Measurements from ENCODE around the gene FSIP1.

Gene FSIP1

GRCh38 chr15:39792025-39792843, 9.6 kb upstream of the FSIP1 start:
- no peak for DNase-seq (ENCODE audit: low spot score)

DNA sequence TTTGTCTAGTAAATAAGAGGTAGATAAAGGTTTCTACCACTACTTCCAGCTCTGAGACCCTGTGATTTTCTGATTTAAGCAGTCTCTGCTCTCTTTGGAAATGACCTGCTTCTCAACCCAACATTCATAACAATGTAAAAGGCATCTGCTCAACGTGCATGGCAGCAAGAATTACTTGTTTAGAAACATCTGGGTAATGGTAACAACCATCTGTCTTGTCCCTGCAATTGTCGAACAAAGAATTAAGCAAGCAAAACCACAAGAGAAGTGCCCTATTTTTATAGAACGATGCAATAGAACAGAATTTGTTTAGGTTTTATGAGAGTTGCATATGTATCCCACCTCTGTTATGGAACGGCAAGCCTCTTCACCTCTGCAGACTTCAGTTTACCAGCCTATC, 7.1 kb upstream of the FSIP1 start:
- DNase-seq (ENCODE audit: low spot score): no peak

GRCh38 chr15:39788800-39789565, 6.3 kb upstream of the FSIP1 start:
- DNase-seq (ENCODE audit: low spot score): no peak

DNA sequence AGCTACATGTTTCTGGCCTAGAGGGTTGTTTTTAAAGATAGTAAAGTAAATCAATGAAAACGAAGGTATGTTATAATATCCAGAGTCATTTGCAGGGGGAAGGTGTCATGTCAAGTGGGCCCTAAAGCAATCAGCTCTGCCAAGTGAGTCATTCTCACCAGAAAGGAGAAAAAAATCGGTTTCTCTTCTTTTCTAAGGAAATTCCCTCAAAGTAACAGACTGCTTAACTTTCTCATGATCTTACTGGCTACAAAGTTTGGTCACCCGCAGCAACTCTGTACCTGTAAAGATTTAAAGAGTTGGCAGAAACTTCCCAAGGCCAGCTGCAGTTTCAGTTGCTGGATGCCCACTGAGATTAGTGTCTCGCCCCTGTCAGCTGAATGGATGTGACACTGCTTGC, 5.5 kb upstream of the FSIP1 start:
- no peak for DNase-seq (ENCODE audit: low spot score)

DNA sequence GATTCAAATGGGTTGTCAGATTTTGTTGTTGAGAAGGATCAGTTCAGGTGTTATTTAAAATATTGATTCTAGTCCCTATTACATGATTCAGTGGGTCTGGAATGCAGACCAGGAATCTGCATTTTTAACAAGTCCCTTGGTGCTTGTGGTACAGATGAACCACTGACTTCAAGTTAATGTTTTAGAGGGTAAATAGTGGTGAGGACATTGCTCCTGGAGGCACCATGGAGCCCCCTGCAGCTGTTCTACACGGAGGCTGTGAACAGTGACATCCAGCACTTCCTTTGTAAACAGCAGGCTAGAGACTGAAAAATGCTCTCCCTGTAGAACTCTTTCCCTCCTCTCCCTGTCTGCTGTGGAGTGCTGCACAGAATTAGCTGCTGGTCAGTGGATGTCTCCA, 4.8 kb upstream of the FSIP1 start:
- no peak for DNase-seq (ENCODE audit: low spot score)

GRCh38 chr15:39786447-39787056, 3.9 kb upstream of the FSIP1 start:
- DNase-seq (ENCODE audit: low spot score): peak; percentile 68

- no peak for DNase-seq (ENCODE audit: low spot score)
Measured at GRCh38 chr15:39785841-39786240, 3.2 kb upstream of the FSIP1 start.

DNA sequence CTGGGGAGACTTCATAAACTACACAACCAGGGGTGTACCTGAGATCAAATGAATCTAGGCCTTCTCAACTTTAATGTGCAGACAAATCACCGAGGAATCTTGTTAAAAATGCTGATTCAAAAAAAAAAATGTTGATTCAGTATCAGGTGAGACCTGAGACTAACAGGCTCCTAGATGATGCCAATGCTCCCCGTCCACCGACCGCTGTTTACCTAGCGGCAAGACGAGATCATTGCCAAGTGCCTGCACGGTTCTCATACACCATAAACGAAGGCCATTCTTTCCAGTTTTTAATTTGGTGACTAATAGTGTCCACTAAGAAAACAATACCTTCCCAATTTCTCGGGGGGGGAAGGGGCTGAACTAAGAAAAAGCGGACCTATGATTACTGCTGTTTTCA, 2.5 kb upstream of the FSIP1 start:
- no peak for DNase-seq (ENCODE audit: low spot score)

GRCh38 chr15:39784638-39785037, 2.0 kb upstream of the FSIP1 start:
- DNase-seq (ENCODE audit: low spot score): no peak

DNA sequence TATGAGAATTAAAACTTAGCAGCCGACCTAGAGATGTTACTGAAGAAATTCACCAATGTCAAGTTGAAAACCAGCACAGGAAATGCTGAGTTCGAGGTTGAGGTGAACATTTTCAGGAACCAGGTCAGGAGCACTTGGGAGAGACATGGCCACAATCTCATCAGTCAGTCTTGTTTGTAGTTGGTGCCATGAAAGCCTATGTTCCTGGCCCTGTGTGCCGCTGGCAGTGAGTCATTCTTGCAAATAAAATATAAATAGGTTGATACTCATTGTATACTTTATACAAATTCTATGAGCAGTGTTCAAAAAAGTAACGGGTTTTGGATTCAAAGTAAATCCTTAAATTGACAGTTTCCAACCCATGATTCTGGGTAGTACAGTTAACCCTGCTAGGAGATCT, 1.5 kb upstream of the FSIP1 start:
- DNase-seq (ENCODE audit: low spot score): no peak

DNA sequence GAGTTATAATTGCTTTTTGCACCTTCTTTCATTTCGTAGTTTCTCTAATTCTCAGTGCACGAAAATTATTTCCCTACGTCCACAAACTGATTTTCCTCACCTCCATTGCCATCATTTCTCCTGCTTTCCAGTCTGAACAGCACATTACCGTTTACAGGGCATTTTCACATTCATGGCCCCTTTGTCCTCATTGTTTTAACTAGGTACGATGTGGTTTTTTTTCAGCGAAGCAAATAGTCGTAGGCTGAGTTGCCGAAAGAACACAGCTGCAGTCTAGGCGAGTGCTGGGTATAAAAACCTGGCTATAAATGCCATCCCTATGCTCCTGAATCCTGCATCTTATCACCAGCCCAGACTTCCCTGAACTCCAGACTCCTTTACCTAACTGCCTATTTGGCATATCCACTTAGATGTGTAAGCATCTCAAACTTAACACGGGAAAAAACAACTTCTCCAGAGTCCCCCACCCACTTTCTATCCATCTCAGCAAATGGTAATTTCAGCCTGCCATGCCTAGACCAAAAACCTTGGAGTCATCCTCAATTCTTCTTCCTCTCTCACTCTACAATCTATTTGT, 691 bp upstream of the FSIP1 start:
- DNase-seq (ENCODE audit: low spot score): no peak

GRCh38 chr15:39781967-39782302, 706 bp downstream of the FSIP1 start:
- peak; percentile 40 for DNase-seq (ENCODE audit: low spot score)

DNA sequence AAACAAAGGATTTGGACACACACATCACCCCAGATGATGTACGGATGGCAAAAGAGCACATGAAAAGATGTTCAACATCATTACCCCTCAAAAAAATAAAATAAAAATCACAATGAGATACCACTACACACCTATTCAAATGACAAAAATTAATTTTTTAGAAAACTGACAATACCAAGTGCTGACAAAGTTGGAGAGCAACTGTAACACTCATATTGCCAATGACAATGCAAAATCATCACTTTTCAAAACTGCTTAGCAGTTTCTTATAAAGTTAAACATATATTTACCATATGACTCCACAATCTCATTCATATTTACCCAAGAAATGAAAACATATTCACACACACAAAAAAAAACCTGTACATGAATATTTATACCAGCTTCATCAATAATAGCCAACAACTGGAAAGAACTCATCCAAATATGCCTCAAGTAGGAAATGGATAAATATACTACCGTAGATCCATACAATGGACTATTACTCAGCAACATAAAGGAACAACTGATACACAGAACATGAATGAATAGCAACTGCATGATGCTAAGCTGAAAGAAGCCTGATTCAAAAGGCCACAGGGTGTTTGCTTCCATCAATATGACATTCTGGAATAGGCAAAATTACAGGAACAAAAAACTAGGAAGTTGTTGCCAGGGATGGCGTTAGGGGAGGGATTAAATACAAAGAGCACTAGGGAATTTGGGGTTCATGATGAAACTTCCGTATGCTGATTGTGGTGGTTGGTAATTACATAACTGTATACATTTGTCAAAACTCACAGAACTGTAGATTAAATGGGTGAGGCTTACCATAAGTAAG, 1.3 kb downstream of the FSIP1 start:
- no peak for DNase-seq (ENCODE audit: low spot score)

GRCh38 chr15:39778021-39778420, 4.6 kb downstream of the FSIP1 start:
- no peak for DNase-seq (ENCODE audit: low spot score)

- DNase-seq (ENCODE audit: low spot score): no peak
Measured at GRCh38 chr15:39777496-39777895, 5.1 kb downstream of the FSIP1 start.

DNA sequence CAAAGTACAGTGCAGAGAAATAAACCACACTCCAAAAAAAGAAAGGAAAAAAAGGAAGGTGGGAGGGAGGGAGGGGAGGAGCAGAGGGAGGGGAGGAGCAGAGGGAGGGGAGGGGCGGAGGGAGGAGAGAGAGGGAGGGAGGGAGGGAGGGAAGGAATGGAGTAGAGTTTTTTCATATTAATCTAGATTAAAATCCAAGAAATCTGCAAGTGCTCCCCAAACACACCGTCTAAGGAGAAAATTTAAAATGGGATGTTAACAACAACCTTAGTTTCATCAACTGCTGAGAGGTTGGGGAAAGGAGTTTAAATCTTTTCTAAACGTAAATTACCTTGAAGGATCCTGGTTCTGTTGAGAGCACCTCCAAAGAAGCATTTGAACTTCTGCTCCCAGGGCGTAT, 6.6 kb downstream of the FSIP1 start:
- no peak for DNase-seq (ENCODE audit: low spot score)

- no peak for DNase-seq (ENCODE audit: low spot score)
Measured at GRCh38 chr15:39774688-39775267, 7.9 kb downstream of the FSIP1 start.

DNA sequence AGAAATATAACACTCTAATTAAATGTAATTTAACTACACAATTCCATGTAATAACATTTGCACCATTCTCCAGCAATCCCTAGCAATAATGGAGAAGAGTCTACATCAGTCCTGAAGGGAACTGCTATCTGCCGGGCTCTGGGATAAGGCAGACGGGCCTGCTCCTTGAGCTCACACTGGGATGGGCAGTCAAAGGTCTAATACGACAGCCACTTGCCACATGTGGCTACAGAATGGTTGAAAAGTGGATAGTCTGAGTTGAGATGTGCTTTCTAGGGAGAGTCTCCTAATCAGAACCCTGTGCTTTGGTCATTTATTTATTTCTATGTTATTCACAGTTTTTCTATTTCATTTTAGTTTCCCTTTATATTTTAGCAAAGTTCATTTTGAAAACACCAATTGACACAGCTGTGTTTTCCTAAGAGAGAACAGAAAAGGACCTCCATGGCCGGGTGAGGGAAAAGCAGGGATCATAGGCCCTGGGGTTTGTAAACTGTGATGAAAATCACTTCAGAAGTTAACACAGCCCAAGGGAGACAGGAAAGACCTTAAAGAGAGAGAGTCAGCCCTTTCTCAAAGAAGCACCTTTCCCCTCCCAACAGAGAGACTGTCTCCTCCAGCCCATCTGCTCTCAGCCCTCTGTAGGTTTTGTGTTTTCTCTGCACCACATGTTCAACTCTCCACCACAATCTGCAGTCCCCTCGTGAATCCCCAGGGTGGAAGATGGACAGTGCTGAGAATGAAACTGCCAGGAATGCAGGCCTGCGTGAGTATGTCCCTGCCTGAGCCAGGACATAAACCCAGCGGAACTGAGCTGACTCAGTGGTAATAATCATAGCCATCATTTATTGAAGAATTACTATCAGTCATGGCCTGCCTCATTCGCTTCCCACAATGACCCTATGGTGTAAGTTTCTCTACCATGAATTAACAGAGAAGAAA, 11.6 kb downstream of the FSIP1 start:
- DNase-seq (ENCODE audit: low spot score): no peak

DNA sequence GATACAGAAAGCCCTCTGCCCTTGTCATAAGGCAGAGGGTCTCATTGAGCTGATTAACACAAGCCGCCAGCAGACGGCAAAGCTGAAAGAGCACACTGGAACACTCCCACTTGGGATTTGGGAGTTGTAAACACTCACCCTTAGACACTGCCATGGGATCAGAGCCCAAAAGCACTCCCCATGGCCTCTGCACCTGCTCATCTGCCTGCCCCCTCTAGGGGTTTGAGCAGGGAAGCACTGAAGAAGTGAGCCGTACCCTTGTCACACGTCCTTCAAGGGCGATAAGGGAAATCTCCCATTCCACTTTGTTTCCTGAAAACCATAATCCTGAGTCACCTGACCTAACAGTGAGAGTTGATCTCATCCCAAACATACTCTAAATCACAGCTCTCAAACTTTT, 14.7 kb downstream of the FSIP1 start:
- no peak for DNase-seq (ENCODE audit: low spot score)

GRCh38 chr15:39761006-39761405, 21.6 kb downstream of the FSIP1 start:
- DNase-seq (ENCODE audit: low spot score): no peak
